NT2/D1 (cell line): Measurements from ENCODE around the gene CKMT2.

Experiments
- DNase-seq: peaks from one replicate; pipeline ENCODE4 v3.0.0-alpha.2; 2011; ENCODE audit warnings: low read depth, low spot score
- H3K27me3 ChIP-seq: 2 replicates; pipeline ENCODE4 v1.6.0; 2011; ENCODE audit warnings: mild to moderate bottlenecking; ENCODE audit not compliant: insufficient read length, insufficient read depth
- H3K36me3 ChIP-seq: 2 replicates; pipeline ENCODE4 v1.6.1; 2011; ENCODE audit warnings: mild to moderate bottlenecking, low read length, mixed read lengths; ENCODE audit not compliant: insufficient read depth, insufficient read length
- H3K4me1 ChIP-seq: 2 replicates; pipeline ENCODE4 v1.5.1; 2011; ENCODE audit not compliant: insufficient read depth, insufficient read length
- H3K4me3 ChIP-seq: 2 replicates; pipeline ENCODE4 v1.5.1; 2011; ENCODE audit warnings: low read depth; ENCODE audit not compliant: insufficient read length
- H3K9ac ChIP-seq: 2 replicates; pipeline ENCODE4 v1.6.0; 2011; ENCODE audit warnings: low read depth; ENCODE audit not compliant: insufficient read length
- H3K9me3 ChIP-seq: 2 replicates; pipeline ENCODE4 v1.5.1; 2011; ENCODE audit warnings: mild to moderate bottlenecking, low read length; ENCODE audit not compliant: insufficient read depth
- SUZ12 ChIP-seq: IDR thresholded peaks from 2 replicates; pipeline ENCODE4 v1.6.1; 2011; ENCODE audit not compliant: insufficient read length, insufficient read depth; ENCODE audit errors: extremely low read depth
- YY1 ChIP-seq: IDR thresholded peaks from 2 replicates; pipeline ENCODE4 v1.6.1; 2011; ENCODE audit not compliant: insufficient read length, insufficient read depth
- ZNF274 ChIP-seq: IDR thresholded peaks from 2 replicates; pipeline ENCODE4 v1.6.1; 2011; ENCODE audit warnings: mild to moderate bottlenecking, low read depth, low read length

CKMT2 gene

DNA sequence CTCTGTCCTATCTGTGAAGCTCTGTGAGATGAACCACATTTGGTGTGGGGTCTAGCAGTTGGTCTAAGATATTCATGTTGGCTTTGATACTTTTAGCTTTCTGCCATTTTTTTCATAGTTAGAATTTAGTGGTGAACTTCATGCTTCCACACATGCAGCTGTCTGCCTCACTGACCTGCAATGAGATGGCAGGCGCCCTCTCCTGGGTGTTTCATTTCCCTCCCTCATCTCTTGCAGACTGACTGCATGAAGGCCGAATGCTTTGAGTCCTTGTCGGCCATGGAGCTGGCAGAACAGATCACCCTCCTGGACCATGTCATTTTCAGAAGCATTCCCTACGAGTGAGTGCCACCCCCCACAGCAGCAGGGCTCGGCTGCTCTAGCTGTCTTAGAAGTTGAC lies 26.1 kb upstream of the CKMT2 start:
- no peaks in the 10 kb centered on the region for H3K36me3 ChIP-seq
- no peaks in the 10 kb centered on the region for H3K9me3 ChIP-seq
- no peak for DNase-seq
- no peak overlapping the region for H3K4me3 ChIP-seq
- H3K27me3 ChIP-seq, result no peaks in the 10 kb centered on the region
- no peak for TF ChIP-seq YY1
- no peak for TF ChIP-seq SUZ12
- no peak for TF ChIP-seq ZNF274
- H3K9ac ChIP-seq, result no peak overlapping the region
- no peaks in the 10 kb centered on the region for H3K4me1 ChIP-seq

- no peaks in the 10 kb centered on the region for H3K4me1 ChIP-seq
- no peak overlapping the region for H3K9ac ChIP-seq
- no peaks in the 10 kb centered on the region for H3K9me3 ChIP-seq
- no peak overlapping the region for H3K4me3 ChIP-seq
- H3K36me3 ChIP-seq, result no peaks in the 10 kb centered on the region
- no peaks in the 10 kb centered on the region for H3K27me3 ChIP-seq
- DNase-seq, result no peak
- TF ChIP-seq ZNF274, result no peak
- no peak for TF ChIP-seq YY1
- TF ChIP-seq SUZ12, result no peak
These were observed 24.2 kb upstream of the CKMT2 start for GRCh38 chr5:81208904-81209303.

DNA sequence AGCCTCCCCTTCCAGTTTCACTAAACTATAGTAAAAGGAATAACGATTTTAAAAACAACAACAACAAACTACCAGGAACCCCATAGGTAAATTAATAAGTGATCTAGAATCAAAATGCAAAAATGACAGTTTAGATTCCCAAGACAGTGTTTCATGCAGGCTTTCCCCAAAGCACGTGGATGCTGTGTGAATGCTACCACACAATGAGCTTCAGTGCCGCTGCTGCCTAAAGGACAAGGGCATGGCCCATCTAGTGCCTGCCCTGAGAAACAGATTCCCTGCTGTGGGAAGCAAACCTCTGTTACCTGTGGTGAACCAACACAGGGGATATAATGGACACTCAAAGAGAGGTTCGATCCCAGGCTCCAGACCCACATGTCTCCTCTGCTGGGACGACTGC lies 23.7 kb upstream of the CKMT2 start:
- no peaks in the 10 kb centered on the region for H3K36me3 ChIP-seq
- DNase-seq, result no peak
- H3K4me1 ChIP-seq, result no peaks in the 10 kb centered on the region
- H3K9ac ChIP-seq, result no peak overlapping the region
- TF ChIP-seq SUZ12 (no peak), ZNF274 (no peak), YY1 (no peak)
- H3K4me3 ChIP-seq, result no peak overlapping the region
- H3K9me3 ChIP-seq, result no peaks in the 10 kb centered on the region
- H3K27me3 ChIP-seq, result no peaks in the 10 kb centered on the region

DNA sequence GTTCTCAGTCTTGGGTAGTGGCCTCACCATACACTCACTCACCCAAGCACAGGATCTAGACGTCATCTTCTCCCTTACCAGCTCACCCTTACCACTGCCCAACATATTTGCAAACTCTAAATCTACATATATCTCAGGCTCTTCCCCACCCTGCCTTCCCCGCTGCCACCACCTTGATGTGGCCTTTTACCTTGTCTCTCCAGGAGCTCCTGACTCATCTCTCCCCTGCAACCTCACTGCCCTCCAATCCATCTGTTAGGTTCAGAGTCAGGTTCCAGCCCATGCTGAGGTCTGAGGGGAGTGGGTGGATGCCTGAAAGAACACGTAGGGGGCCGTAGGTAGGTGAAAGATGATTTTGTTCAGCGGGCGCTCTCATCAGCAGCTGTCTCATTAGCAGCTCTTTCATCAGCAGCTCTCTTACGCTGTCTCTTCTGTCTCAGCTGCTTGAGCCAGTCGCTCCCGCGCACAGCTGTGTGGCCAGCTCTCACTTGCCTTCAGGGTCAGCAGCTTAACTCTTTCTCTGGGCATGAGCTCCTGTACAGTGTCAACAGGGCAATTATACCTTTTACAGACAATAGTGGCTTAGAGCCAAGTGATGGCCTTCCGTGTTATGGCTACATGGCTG lies 23.1 kb upstream of the CKMT2 start:
- Histone ChIP-seq H3K4me3 (no peak overlapping the region), H3K9me3 (no peaks in the 10 kb centered on the region), H3K4me1 (no peaks in the 10 kb centered on the region), H3K9ac (no peak overlapping the region), H3K36me3 (no peaks in the 10 kb centered on the region), H3K27me3 (no peaks in the 10 kb centered on the region)
- TF ChIP-seq ZNF274 (no peak), SUZ12 (no peak), YY1 (no peak)
- no peak for DNase-seq

DNA sequence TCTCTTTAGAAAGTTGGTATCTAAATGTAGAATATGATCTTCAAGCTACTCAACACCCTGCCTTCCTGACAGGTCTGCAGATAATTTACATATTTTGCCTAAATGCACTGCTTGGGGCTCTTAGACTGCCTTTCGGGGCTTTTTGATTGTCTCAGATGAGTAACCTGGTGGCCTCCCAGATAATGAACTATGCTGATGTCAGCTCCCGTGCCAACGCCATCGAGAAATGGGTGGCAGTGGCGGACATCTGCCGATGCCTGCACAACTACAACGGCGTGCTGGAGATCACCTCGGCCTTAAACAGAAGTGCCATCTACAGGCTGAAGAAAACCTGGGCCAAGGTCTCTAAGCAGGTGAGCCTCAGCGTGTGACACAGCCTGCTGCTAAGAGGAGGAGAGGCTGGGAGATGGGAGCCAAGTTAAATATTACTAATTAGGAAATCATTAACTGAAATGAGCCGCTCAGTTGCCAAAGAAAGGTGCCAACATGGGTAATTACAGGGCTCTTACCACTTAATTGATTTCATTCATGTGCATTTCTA lies 20.8 kb upstream of the CKMT2 start:
- DNase-seq, result no peak
- H3K9ac ChIP-seq, result no peak overlapping the region

DNA sequence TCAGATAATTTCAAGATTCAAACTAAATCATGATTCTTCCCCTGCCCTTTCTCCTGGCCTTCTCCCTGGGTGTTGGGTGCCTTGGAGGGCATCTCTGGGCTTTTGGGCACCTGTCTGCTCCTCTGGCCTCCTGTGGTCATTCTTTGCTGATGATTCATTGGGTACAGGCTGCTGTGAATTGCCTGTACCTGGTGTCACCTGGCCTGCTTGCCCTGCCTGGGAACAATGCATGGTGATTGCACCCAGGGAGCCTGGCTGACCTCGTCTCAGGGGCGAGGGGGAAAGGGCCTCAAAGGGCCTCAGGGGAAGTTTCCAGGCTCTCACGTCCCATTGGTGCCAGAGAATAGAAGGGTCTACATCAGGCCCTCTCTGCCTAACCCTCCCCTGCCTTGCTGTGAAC lies 20.1 kb upstream of the CKMT2 start:
- Histone ChIP-seq H3K9me3 (no peaks in the 10 kb centered on the region), H3K36me3 (no peaks in the 10 kb centered on the region), H3K9ac (no peak overlapping the region), H3K4me1 (no peaks in the 10 kb centered on the region), H3K4me3 (no peak overlapping the region), H3K27me3 (no peaks in the 10 kb centered on the region)
- no peak for DNase-seq
- TF ChIP-seq YY1, result no peak
- TF ChIP-seq SUZ12, result no peak
- TF ChIP-seq ZNF274, result no peak

More for the DNA sequence above, 20.8 kb upstream of the CKMT2 start:
- TF ChIP-seq ZNF274 (no peak), YY1 (no peak), SUZ12 (no peak)
- H3K36me3 ChIP-seq, result no peaks in the 10 kb centered on the region
- H3K27me3 ChIP-seq, result no peaks in the 10 kb centered on the region
- no peak overlapping the region for H3K4me3 ChIP-seq
- no peaks in the 10 kb centered on the region for H3K9me3 ChIP-seq
- no peaks in the 10 kb centered on the region for H3K4me1 ChIP-seq

GRCh38 chr5:81214848-81215247 lies 18.3 kb upstream of the CKMT2 start:
- Histone ChIP-seq H3K4me3 (no peak overlapping the region), H3K9ac (no peak overlapping the region), H3K27me3 (no peaks in the 10 kb centered on the region), H3K4me1 (no peaks in the 10 kb centered on the region), H3K9me3 (no peaks in the 10 kb centered on the region), H3K36me3 (no peaks in the 10 kb centered on the region)
- TF ChIP-seq ZNF274 (no peak), SUZ12 (no peak), YY1 (no peak)
- DNase-seq, result no peak

- H3K27me3 ChIP-seq, result no peaks in the 10 kb centered on the region
- no peaks in the 10 kb centered on the region for H3K4me1 ChIP-seq
- H3K9ac ChIP-seq, result no peak overlapping the region
- H3K9me3 ChIP-seq, result no peaks in the 10 kb centered on the region
- TF ChIP-seq SUZ12 (no peak), ZNF274 (no peak), YY1 (no peak)
- H3K4me3 ChIP-seq, result no peak overlapping the region
- H3K36me3 ChIP-seq, result no peaks in the 10 kb centered on the region
- DNase-seq, result no peak
These were observed 17.0 kb upstream of the CKMT2 start for GRCh38 chr5:81216152-81216551.
